Central memory CD4-positive, alpha-beta T cell (primary cell): Measurements from ENCODE around the gene ARID1B.

Experiments
- DNase-seq: peaks from one replicate; pipeline ENCODE4 v3.0.0; 2022

The ARID1B gene

GRCh38 chr6:157063176-157063905 is 286.2 kb downstream of the ARID1B start:
- no peak for DNase-seq

- no peak for DNase-seq
These were observed 286.7 kb downstream of the ARID1B start for GRCh38 chr6:157063923-157064322.

GRCh38 chr6:157064502-157064901 is 287.3 kb downstream of the ARID1B start:
- DNase-seq: no peak

GRCh38 chr6:157065366-157065765 is 288.2 kb downstream of the ARID1B start:
- no peak for DNase-seq

- DNase-seq: no peak
These were observed 289.8 kb downstream of the ARID1B start for GRCh38 chr6:157066781-157067491.

- no peak for DNase-seq
These were observed 290.3 kb downstream of the ARID1B start for GRCh38 chr6:157067507-157067906.

GRCh38 chr6:157068691-157069324 is 291.6 kb downstream of the ARID1B start:
- DNase-seq: no peak

GRCh38 chr6:157069585-157069984 is 292.4 kb downstream of the ARID1B start:
- DNase-seq: no peak

GRCh38 chr6:157070403-157071107 is 293.4 kb downstream of the ARID1B start:
- DNase-seq: no peak

GRCh38 chr6:157072128-157072527 is 294.9 kb downstream of the ARID1B start:
- no peak for DNase-seq

- no peak for DNase-seq
These were observed 296.4 kb downstream of the ARID1B start for GRCh38 chr6:157073596-157073995.

GRCh38 chr6:157074969-157075368 is 297.8 kb downstream of the ARID1B start:
- no peak for DNase-seq

GRCh38 chr6:157075549-157076450 is 298.6 kb downstream of the ARID1B start:
- DNase-seq: no peak

GRCh38 chr6:157076451-157076822 is 299.3 kb downstream of the ARID1B start:
- DNase-seq: no peak

- no peak for DNase-seq
These were observed 300.1 kb downstream of the ARID1B start for GRCh38 chr6:157077251-157077650.

GRCh38 chr6:157078326-157078725 is 301.1 kb downstream of the ARID1B start:
- no peak for DNase-seq

- DNase-seq: no peak
These were observed 302.1 kb downstream of the ARID1B start for GRCh38 chr6:157079277-157079676.

GRCh38 chr6:157079771-157080170 is 302.6 kb downstream of the ARID1B start:
- no peak for DNase-seq

- DNase-seq: no peak
These were observed 303.8 kb downstream of the ARID1B start for GRCh38 chr6:157080986-157081391.

- no peak for DNase-seq
These were observed 306.2 kb downstream of the ARID1B start for GRCh38 chr6:157083343-157083742.

GRCh38 chr6:157086632-157087031 is 309.5 kb downstream of the ARID1B start:
- DNase-seq: no peak

GRCh38 chr6:157087974-157088373 is 310.8 kb downstream of the ARID1B start:
- DNase-seq: no peak
